Activated naive CD4-positive, alpha-beta T cell treated with anti-CD3 and anti-CD28 coated beads, Interleukin-2, amount 50 U/mL, for 24 hours (primary cell): ENCODE measurements around the gene MMP14.

Experiments used
- H3K27ac Mint-ChIP-seq: one replicate; pipeline ENCODE4 v1.8.0; 2021; ENCODE audit warnings: mild to moderate bottlenecking, mixed read lengths
- H3K27me3 Mint-ChIP-seq: one replicate; pipeline ENCODE4 v1.8.0; 2021; ENCODE audit warnings: mixed read lengths
- H3K36me3 Mint-ChIP-seq: one replicate; pipeline ENCODE4 v1.8.0; 2021; ENCODE audit warnings: mixed read lengths
- H3K4me1 Mint-ChIP-seq: one replicate; pipeline ENCODE4 v1.8.0; 2021; ENCODE audit warnings: mixed read lengths
- H3K4me3 Mint-ChIP-seq: one replicate; pipeline ENCODE4 v1.8.0; 2021; ENCODE audit warnings: mild to moderate bottlenecking, mixed read lengths
- H3K9me3 Mint-ChIP-seq: one replicate; pipeline ENCODE4 v1.8.0; 2021; ENCODE audit warnings: mixed read lengths

Gene MMP14

DNA sequence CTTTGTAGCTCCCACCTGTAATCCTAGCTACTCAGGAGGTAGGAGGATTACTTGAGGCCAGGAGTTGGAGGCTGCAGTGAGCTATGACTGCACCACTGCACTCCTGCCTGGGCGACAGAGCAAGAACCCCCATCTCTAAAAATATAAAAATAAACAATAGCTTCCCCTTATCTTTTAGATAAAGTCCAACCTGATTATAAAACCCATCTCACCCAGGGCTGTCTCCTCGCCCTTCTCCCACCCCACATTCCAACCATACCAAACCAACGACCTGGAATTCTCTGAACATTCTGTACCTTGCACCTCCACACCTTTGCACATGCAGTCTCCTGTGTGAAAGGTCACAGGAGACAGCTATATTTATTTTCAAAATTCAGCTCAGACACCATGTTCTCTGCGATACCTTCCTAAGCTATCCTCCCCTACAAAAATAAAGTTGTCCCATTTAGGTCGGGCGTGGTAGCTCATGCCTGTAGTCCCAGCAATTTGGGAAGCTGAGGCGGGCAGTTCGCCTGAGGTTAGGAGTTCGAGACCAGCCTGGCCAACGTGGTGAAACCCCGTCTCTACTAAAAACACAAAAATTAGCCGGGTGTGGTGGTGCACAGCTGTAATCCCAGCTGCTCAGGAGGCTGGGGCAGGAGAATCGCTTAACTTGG lies 28.8 kb upstream of the MMP14 start:
- Mint-ChIP-seq H3K27me3 (no peaks in the 10 kb centered on the region), H3K36me3 (no peaks in the 10 kb centered on the region), H3K4me3 (no peak overlapping the region), H3K4me1 (no peaks in the 10 kb centered on the region), H3K9me3 (no peaks in the 10 kb centered on the region), H3K27ac (no peak overlapping the region)

DNA sequence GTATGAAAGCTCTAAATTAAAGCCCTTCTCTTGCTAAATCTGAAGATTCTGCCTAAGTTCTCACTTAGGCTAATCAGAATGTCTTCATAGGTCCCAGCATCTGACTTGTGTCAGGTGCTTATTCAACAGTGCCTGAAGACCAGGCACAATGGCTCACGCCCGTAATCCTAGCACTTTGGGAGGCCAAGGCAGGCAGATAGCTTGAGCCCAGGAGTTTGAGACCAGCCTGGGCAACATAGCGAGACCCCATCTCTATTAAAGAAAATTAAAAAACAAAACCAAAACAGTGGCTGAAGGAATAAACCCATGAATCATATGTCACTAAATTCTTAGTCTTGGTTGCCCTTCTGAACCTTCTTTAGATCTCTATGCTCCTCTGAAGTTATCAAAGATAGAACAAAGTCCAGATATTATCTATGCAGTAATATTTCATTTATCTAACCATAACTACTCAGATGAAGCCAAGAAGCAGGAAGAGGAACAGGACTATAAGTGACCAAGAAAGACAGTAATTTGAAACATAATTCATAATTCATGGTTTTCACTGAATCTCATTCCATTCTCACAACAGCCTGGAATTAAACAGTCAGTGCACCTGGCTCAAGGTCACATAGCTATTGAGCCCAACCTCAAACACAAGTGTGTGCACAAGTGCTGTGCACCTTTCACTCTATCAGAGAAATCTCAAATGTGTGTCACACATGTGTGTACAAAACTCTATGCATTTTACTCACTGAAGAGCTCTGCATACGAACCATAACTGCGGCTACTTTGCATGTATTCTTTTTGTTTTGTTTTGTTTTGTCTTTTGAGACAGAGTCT lies 27.8 kb upstream of the MMP14 start:
- Mint-ChIP-seq H3K4me3 (no peak overlapping the region), H3K36me3 (no peaks in the 10 kb centered on the region), H3K27me3 (no peaks in the 10 kb centered on the region)

DNA sequence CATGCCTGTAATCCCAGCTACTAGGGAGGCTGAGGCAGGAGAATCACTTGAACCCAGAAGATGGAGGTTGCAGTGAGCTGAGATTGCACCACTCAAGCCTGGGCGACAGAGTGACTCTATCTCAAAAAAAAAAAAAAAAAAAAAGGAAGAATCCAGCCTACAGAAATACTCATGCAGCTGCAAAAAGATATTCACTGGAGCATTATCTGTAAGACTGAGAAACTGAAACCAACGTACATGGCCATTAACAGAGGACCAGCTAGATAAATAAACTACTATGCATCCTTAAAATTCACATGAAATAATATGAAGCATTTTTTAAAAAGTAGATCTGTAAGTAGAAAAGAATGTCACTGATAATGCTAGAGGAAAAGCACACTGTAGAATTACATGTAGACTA lies 24.7 kb upstream of the MMP14 start:
- H3K9me3 Mint-ChIP-seq: no peaks in the 10 kb centered on the region
- no peaks in the 10 kb centered on the region for H3K27me3 Mint-ChIP-seq
- no peak overlapping the region for H3K4me3 Mint-ChIP-seq
- H3K4me1 Mint-ChIP-seq: peaks cover 15% of the 10 kb centered on the region
- H3K36me3 Mint-ChIP-seq: no peaks in the 10 kb centered on the region
- no peak overlapping the region for H3K27ac Mint-ChIP-seq

More for the DNA sequence above, 27.8 kb upstream of the MMP14 start:
- Mint-ChIP-seq H3K9me3 (no peaks in the 10 kb centered on the region), H3K27ac (no peak overlapping the region), H3K4me1 (no peaks in the 10 kb centered on the region)

DNA sequence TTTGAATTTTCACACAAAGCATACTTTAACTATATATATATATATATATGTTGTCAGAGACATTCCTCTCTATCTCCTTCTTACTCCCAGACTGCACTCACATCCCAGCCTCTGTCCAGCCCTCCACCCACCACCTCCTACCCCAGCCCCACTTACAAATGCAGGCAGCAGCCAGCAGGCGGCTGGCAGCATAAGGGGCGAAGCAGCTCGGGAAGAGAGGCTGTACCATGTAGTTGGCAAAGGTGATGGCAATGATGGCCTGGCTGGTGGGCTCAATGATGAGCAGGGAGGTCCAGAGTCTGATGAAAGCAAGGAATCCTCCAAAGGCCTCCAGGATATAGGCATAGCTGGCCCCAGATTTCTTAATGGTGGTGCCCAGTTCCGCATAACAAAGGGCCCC lies 23.6 kb upstream of the MMP14 start:
- Mint-ChIP-seq H3K27me3 (no peaks in the 10 kb centered on the region), H3K4me1 (peaks cover 15% of the 10 kb centered on the region), H3K36me3 (no peaks in the 10 kb centered on the region), H3K4me3 (no peak overlapping the region), H3K9me3 (no peaks in the 10 kb centered on the region), H3K27ac (no peak overlapping the region)

DNA sequence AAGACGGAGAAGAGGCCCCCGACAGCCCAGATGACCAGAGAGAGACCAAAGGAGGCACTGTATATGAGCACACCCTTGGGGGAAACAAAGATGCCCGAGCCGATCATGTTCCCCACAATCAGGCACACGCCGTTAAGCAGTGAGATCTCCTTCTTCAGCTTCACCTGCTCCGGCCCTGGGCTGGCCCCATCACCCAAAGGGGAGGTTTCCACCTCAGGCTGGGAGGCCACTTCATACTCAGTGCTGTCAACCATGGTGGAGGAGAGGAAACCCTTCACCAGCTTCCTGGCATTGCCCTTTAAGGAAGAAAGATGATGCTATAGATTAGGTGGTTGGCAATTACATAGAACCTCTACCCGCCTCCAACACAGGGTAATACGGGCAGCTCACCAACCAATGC lies 23.2 kb upstream of the MMP14 start:
- Mint-ChIP-seq H3K4me3 (no peak overlapping the region), H3K36me3 (no peaks in the 10 kb centered on the region), H3K9me3 (no peaks in the 10 kb centered on the region), H3K4me1 (peaks cover 15% of the 10 kb centered on the region), H3K27ac (no peak overlapping the region), H3K27me3 (no peaks in the 10 kb centered on the region)

DNA sequence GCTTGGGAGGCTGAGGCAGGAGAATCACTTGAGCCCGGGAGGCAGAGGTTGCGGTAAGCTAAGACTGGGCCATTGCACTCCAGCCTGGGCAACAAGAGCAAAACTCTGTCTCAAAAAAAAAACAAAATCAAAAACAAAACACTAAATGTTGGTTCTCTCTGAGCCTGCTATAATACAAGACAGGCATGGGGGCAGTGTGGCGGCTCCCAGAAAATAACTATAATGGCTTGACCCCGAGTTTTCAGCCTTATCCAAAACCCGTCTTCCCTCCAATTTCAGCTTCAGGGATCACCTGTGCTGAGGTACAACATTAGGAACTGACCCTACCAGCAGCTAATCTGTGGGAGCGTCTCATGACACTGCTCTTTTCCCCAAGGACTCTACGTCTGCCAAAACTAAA lies 22.0 kb upstream of the MMP14 start:
- H3K27me3 Mint-ChIP-seq: no peaks in the 10 kb centered on the region
- H3K4me3 Mint-ChIP-seq: no peak overlapping the region
- no peaks in the 10 kb centered on the region for H3K9me3 Mint-ChIP-seq
- H3K27ac Mint-ChIP-seq: no peak overlapping the region
- no peaks in the 10 kb centered on the region for H3K36me3 Mint-ChIP-seq
- H3K4me1 Mint-ChIP-seq: peaks cover 15% of the 10 kb centered on the region

DNA sequence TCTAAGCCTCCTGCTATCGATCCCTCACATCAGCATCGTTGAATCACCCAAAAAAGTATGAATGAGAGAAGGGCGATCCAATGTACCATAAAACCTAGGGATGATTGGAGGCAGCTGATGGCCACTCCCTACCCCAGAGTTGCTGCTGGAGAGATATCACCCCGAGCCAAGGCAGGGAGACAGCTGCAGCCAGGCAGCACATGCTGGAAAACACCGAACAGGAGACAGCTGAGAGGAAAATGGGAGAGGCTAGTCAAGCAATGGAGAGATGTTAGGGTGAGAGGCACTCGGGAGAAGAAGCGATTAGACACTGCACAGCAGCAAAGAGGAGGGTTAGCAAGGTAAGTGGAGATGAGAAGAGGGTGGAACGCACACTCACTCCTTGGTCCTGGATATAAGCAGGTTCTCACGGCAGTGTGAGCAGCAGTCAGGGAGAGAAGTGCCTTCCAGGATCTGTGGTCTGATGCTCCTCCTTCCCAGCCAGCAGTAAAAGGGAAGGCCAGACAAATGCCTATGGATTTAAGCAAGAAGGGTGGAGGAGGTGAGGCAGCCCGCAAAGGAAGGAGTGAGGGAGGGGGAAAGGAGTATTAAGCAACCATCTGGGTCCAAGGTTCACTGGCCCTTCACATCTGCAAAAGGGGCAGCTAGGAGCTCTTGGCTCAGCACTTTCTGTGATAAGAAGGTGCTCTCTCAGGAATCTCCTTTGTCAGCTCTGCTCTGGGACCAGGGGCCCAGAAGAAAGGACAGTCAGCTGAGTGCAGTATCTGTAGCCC lies 21.3 kb upstream of the MMP14 start, which contains the start of gene SLC7A7:
TSS of gene SLC7A7 (minus strand) at position 495 of the 773 bp plus-strand sequence. CDS start 2,037 bp downstream, outside the sequence.
- H3K27me3 Mint-ChIP-seq: no peaks in the 10 kb centered on the region
- H3K4me3 Mint-ChIP-seq: no peak within 1 kb of the TSS
- H3K9me3 Mint-ChIP-seq: no peaks in the 10 kb centered on the region
- H3K36me3 Mint-ChIP-seq: no peaks in the 10 kb centered on the region
- peak within 1 kb of the TSS; percentile 52 for H3K27ac Mint-ChIP-seq
- H3K4me1 Mint-ChIP-seq: peaks cover 15% of the 10 kb centered on the region

DNA sequence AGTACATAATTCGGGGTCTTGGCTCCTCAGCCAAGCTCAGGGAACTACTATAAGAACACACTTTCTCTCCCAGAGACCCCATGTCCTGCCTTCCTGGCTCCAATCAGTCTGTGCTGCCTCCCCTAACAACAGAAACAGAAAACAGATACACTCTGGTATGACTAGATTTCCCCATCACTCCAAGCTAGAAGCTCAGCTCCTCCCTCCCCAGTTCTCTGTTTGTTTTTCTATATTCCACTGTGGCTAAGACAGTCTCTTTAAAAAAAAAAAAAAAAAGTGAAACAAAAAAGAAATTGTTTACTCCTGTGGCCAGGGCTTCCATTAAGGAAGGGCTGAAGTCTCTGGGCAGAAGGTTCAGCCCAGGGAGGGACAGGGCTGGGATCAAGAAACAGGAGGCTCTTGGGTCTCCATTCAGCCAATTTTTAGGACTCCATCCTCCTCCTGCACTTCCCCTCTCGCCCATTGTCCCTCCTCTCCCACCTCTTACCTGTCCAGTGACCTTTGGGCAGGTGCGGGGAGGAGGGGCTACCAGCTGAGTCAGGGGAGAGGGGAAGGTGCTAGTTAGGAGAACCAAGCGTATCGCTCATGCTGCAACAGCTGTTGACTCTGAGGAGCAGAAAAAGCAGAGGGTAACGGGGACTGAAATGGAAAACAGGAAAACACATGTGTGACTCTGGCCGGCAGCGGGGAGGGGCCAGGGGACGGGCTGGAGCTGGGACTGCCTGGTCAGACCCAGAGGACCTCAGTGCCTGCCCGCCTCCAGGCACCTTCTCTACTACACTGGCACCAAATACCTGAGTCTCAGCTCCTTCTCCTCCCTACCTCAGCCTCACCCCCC lies 17.0 kb upstream of the MMP14 start:
- Mint-ChIP-seq H3K27me3 (no peaks in the 10 kb centered on the region), H3K36me3 (no peaks in the 10 kb centered on the region), H3K4me1 (peaks cover 27% of the 10 kb centered on the region), H3K9me3 (no peaks in the 10 kb centered on the region), H3K27ac (peak overlapping the region; percentile 42), H3K4me3 (no peak overlapping the region)

DNA sequence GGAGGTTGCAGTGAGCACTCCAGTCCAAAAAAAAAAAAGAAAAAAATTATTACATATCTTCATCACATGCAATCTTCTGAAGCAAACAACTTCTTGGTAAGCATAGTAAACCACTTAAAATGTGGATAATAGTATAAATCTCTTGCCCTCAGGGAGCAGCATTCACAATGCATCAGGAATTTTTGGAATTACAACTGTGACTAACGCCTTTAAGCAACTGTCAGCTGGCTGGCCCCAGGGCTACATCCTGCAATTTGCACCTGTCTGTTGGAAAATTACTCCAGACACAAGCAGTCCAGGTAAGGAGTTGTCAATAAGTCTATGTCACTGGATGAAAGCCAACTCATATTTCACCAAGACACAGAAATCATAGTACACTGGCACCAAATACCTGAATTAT lies 15.7 kb upstream of the MMP14 start:
- no peak overlapping the region for H3K4me3 Mint-ChIP-seq
- H3K9me3 Mint-ChIP-seq: no peaks in the 10 kb centered on the region
- H3K27me3 Mint-ChIP-seq: no peaks in the 10 kb centered on the region
- H3K4me1 Mint-ChIP-seq: peaks cover 28% of the 10 kb centered on the region
- H3K36me3 Mint-ChIP-seq: no peaks in the 10 kb centered on the region
- no peak overlapping the region for H3K27ac Mint-ChIP-seq

DNA sequence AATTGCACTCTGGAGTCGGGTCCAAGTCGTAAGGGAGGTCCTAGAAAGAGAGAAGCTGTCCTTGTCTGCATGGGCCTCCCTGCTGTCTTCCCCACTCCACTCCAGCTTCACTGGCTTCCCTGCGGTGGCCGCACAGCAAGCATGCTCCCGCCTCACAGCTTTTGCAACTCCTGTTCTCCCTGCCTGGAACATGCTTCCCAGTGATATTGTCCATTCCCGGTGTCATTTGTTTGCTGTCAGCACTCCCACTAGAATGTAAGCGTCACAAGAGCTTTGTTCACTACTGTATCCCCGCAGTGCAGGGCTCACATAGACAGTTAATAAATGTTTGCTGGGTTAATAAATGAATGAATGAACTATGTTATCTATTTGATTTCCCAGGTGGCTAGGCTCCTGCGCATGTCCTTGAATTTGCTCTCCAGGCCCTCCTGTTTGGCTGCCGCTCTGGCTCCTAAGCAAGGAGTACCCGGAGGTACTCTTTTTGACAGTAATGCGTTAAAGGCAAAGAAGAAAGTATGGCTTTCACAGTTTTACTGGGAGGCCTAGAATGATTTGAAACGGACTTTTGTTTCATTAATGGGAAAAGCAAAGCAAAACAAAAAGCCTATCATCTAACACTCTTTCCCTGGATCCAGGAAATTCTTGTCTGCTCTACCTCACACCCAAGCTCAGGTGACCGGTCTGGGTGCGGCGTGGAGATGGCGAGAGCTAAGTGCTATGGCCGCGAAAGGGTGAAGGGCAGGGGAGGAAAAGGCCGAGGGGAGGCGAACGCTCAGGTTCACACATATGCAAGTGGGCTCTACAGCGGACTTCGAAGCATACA lies 15.0 kb upstream of the MMP14 start:
- no peak overlapping the region for H3K4me3 Mint-ChIP-seq
- H3K36me3 Mint-ChIP-seq: no peaks in the 10 kb centered on the region
- peak overlapping the region; percentile 11 for H3K27ac Mint-ChIP-seq
- H3K4me1 Mint-ChIP-seq: peaks cover 25% of the 10 kb centered on the region
- no peaks in the 10 kb centered on the region for H3K27me3 Mint-ChIP-seq
- H3K9me3 Mint-ChIP-seq: no peaks in the 10 kb centered on the region

DNA sequence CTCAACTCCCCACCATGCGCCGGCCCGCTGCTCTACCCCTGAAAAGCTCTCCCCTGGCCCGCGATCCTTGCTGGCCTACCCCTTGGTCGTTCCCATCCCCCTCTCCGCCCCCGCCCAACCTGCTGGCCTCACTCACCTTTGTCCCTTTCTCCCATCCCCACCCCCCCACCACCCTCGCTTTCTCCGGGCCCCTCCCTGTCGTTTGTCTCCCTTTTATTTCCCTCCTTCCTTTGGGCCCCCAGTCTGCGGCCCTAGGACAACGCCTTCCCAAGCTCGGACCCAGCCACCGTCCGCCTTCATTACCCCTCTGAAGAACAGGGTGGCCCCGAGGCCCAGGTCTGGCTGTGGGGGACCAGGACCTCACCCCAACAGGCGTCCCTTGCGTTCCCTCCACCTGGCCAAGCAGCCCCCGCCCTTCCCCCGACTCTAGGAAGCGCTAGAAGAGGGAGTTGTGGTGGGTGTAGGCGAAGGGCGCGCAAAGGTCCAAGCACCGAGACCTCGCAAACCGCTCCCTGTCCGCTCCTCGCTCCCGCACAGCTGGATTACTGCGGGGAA lies 14.3 kb upstream of the MMP14 start:
- Mint-ChIP-seq H3K36me3 (no peaks in the 10 kb centered on the region), H3K27ac (no peak overlapping the region), H3K27me3 (no peaks in the 10 kb centered on the region), H3K4me1 (peaks cover 25% of the 10 kb centered on the region), H3K4me3 (peak overlapping the region; percentile 62), H3K9me3 (no peaks in the 10 kb centered on the region)

DNA sequence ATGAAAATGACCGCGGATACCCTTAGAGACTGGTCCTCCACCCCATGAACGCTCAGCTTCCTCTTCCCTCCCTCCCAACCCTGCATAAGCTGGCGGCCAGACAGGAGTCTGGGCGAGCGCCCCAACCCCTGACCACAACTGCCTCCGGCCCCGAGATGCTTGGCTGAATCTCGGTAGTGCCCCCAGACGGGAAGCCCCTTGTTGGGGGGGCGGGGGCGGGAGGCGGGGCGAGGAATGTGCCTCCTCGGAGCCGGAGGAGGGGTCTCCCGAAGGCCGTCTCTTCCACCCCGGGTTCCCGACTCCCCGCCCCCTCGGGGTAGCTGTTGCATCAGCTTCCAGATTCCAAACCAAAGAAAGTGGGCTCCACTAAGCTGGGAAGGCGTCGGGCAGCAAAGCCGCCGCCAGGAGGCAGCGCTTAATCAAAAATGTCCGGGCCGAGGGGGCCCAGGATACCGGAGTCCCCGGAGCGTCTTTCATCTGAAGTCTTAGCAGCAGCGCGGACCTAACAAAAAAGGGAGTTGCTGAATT lies 13.8 kb upstream of the MMP14 start:
- H3K4me1 Mint-ChIP-seq: peaks cover 25% of the 10 kb centered on the region
- no peaks in the 10 kb centered on the region for H3K36me3 Mint-ChIP-seq
- H3K27ac Mint-ChIP-seq: no peak overlapping the region
- H3K27me3 Mint-ChIP-seq: no peaks in the 10 kb centered on the region
- H3K4me3 Mint-ChIP-seq: peak overlapping the region; percentile 62
- no peaks in the 10 kb centered on the region for H3K9me3 Mint-ChIP-seq

DNA sequence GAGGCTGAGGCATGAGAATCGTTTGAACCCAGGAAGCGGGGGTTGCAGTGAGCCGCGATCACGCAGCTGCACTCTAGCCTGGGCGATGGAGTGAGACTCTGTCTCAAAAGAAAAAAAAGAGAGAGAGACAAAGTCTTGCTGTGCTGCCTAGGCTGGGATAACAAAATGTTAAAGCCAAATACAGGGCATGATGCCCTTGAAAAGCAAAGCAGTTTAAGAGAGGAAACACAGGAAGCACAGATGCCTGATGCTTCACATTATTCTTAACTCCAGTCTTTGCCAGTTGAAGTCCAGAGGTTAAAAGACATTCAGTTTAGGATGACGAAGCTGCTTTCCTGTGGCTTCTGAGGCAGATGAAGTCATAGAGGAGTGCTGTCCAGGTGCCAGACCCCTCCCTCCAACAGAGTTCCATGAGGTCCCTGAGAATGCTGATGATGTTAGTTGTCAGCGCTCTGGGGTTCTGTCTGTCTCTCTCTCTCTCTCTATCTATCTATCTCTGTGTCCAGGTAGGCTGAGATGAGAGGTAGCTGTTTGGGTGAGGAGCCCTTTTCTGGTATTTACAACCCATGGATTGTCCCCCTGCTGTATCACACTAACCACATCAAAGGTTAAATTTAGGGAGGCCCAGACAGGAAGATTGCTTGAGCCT lies 11.6 kb upstream of the MMP14 start:
- peaks cover 32% of the 10 kb centered on the region for H3K4me1 Mint-ChIP-seq
- H3K27ac Mint-ChIP-seq: no peak overlapping the region
- H3K9me3 Mint-ChIP-seq: no peaks in the 10 kb centered on the region
- no peaks in the 10 kb centered on the region for H3K27me3 Mint-ChIP-seq
- no peaks in the 10 kb centered on the region for H3K36me3 Mint-ChIP-seq
- H3K4me3 Mint-ChIP-seq: no peak overlapping the region
